Skeletal muscle tissue (tissue), 4 donors: ENCODE results near the gene IL34. TPM values are rescaled to one million over a fixed set of nuclear protein-coding genes. Genes with fewer than 3 reads are reported as not detected.
"Not testable (repeated sequence)": the region's sequence is repeated elsewhere in the genome, so short reads cannot be mapped to it uniquely, and the experiment has no call there.

Source experiments
- H3K27ac ChIP-seq: one replicate; pipeline ENCODE4 v1.7.0; 2013; ENCODE audit warnings: mild to moderate bottlenecking, low read depth, low read length, inconsistent platforms
- H3K27me3 ChIP-seq, 3 donors: one replicate each; pipeline ENCODE4 v1.7.0; 2013; ENCODE audit warnings: low read length in 3 of 3; ENCODE audit not compliant: control insufficient read depth in 3 of 3, insufficient read depth in 3 of 3
- H3K36me3 ChIP-seq, 3 donors: one replicate each; pipeline ENCODE4 v1.7.0; 2013; ENCODE audit warnings: low read length in 3 of 3; ENCODE audit not compliant: control insufficient read depth in 3 of 3, insufficient read depth in 3 of 3
- H3K4me1 ChIP-seq, 3 donors: one replicate each; pipeline ENCODE4 v1.7.0; 2013; ENCODE audit warnings: low read length in 3 of 3, mild to moderate bottlenecking in 3 of 3; ENCODE audit not compliant: control insufficient read depth in 3 of 3, insufficient read depth in 3 of 3
- H3K4me3 ChIP-seq, 3 donors: one replicate each; pipeline ENCODE4 v1.7.0; 2013; ENCODE audit warnings: low read length in 3 of 3
- H3K9ac ChIP-seq, 3 donors: one replicate each; pipeline ENCODE4 v1.7.0; 2013; ENCODE audit warnings: low read length in 3 of 3, mild to moderate bottlenecking in 3 of 3, moderate library complexity in 2 of 3, low read depth in 1 of 3
- H3K9me3 ChIP-seq, 3 donors: one replicate each; pipeline ENCODE4 v1.7.0; 2013; ENCODE audit warnings: low read length in 3 of 3; ENCODE audit not compliant: control insufficient read depth in 3 of 3
- total RNA-seq: library from RNA; depleted of rRNA; stranded (reverse); fragments of >200 nt; gene quantifications from one replicate; pipeline ENCODE4 v1.2.3, GENCODE V29; 2014
- donor health status: Osteomylitis.

The IL34 gene
- total RNA-seq, 1 donor from 2014 or later = 6.8 TPM

GRCh38 chr16:70608521-70608920 is 37.8 kb upstream of the IL34 start:
- Histone ChIP-seq H3K9ac (no peak overlapping the region), H3K27me3 (no peaks in the 10 kb centered on the region), H3K36me3 (no peaks in the 10 kb centered on the region), H3K4me1 (peaks cover 10 to 13% (median 13%) of the 10 kb centered on the region in 3 donors), H3K9me3 (no peaks in the 10 kb centered on the region), H3K27ac (no peak overlapping the region), H3K4me3 (no peak overlapping the region)

- H3K4me1 ChIP-seq = peaks cover 10 to 13% (median 10%) of the 10 kb centered on the region in 3 donors
- no peaks in the 10 kb centered on the region for H3K9me3 ChIP-seq
- H3K36me3 ChIP-seq = no peaks in the 10 kb centered on the region
- peak overlapping the region in 2 of 3 donors; percentile 33 to 51 for H3K9ac ChIP-seq
- peak overlapping the region in 1 of 3 donors; percentile 1 for H3K4me3 ChIP-seq
- H3K27me3 ChIP-seq = no peaks in the 10 kb centered on the region
- peak overlapping the region; percentile 47 for H3K27ac ChIP-seq
Observed at GRCh38 chr16:70610273-70611223, 35.8 kb upstream of the IL34 start.

- Histone ChIP-seq H3K9me3 (no peaks in the 10 kb centered on the region), H3K27me3 (no peaks in the 10 kb centered on the region), H3K4me3 (no peak overlapping the region), H3K36me3 (no peaks in the 10 kb centered on the region), H3K9ac (no peak overlapping the region), H3K27ac (no peak overlapping the region), H3K4me1 (peaks cover 10 to 13% (median 10%) of the 10 kb centered on the region in 3 donors)
Observed at GRCh38 chr16:70611224-70611598, 35.1 kb upstream of the IL34 start.

- no peaks in the 10 kb centered on the region for H3K36me3 ChIP-seq
- H3K27ac ChIP-seq = no peak overlapping the region
- H3K27me3 ChIP-seq = no peaks in the 10 kb centered on the region
- H3K9me3 ChIP-seq = no peaks in the 10 kb centered on the region
- peaks cover 10 to 13% (median 10%) of the 10 kb centered on the region in 3 donors for H3K4me1 ChIP-seq
- no peak overlapping the region for H3K4me3 ChIP-seq
- no peak overlapping the region for H3K9ac ChIP-seq
Observed at GRCh38 chr16:70611785-70612303, 34.5 kb upstream of the IL34 start.

- H3K4me1 ChIP-seq = peaks cover 10 to 13% (median 10%) of the 10 kb centered on the region in 3 donors
- H3K36me3 ChIP-seq = no peaks in the 10 kb centered on the region
- H3K4me3 ChIP-seq = no peak overlapping the region
- H3K27me3 ChIP-seq = no peaks in the 10 kb centered on the region
- no peaks in the 10 kb centered on the region for H3K9me3 ChIP-seq
- no peak overlapping the region for H3K9ac ChIP-seq
- H3K27ac ChIP-seq = no peak overlapping the region
Observed at GRCh38 chr16:70612931-70613330, 33.4 kb upstream of the IL34 start.

- H3K4me3 ChIP-seq = no peak overlapping the region
- H3K27me3 ChIP-seq = no peaks in the 10 kb centered on the region
- H3K27ac ChIP-seq = no peak overlapping the region
- no peaks in the 10 kb centered on the region for H3K36me3 ChIP-seq
- peaks cover 10 to 12% (median 10%) of the 10 kb centered on the region in 3 donors for H3K4me1 ChIP-seq
- no peaks in the 10 kb centered on the region for H3K9me3 ChIP-seq
- no peak overlapping the region for H3K9ac ChIP-seq
Observed at GRCh38 chr16:70614208-70614951, 32.0 kb upstream of the IL34 start.

- Histone ChIP-seq H3K9ac (no peak overlapping the region), H3K36me3 (no peaks in the 10 kb centered on the region), H3K4me3 (no peak overlapping the region), H3K27ac (no peak overlapping the region), H3K4me1 (peaks cover 0 to 3% (median under 1%) of the 10 kb centered on the region in 3 donors), H3K9me3 (no peaks in the 10 kb centered on the region), H3K27me3 (no peaks in the 10 kb centered on the region)
Observed at GRCh38 chr16:70615945-70616344, 30.4 kb upstream of the IL34 start.

- not testable (repeated sequence) for H3K4me3 ChIP-seq, H3K9ac ChIP-seq, H3K27ac ChIP-seq, H3K9me3 ChIP-seq, H3K27me3 ChIP-seq, H3K4me1 ChIP-seq, H3K36me3 ChIP-seq
Observed at GRCh38 chr16:70621864-70622263, 24.5 kb upstream of the IL34 start.

GRCh38 chr16:70627696-70628095 is 18.7 kb upstream of the IL34 start:
- no peak overlapping the region for H3K4me3 ChIP-seq
- H3K4me1 ChIP-seq = no peaks in the 10 kb centered on the region
- H3K27me3 ChIP-seq = no peaks in the 10 kb centered on the region
- H3K27ac ChIP-seq = no peak overlapping the region
- H3K9me3 ChIP-seq = peaks cover 0 to 2% (median 0%) of the 10 kb centered on the region in 3 donors
- H3K9ac ChIP-seq = no peak overlapping the region
- H3K36me3 ChIP-seq = no peaks in the 10 kb centered on the region
